DND-41 (cell line): ENCODE results near the gene ACAN.

Source experiments
- CTCF ChIP-seq: IDR thresholded peaks from 2 replicates; pipeline ENCODE4 v1.5.1; 2012; ENCODE audit warnings: borderline replicate concordance, low read length, moderate library complexity, mild to moderate bottlenecking; ENCODE audit not compliant: poor library complexity, severe bottlenecking; ENCODE audit errors: extremely low read depth
- EZH2 ChIP-seq: IDR thresholded peaks from 3 replicates; pipeline ENCODE4 v1.6.1; 2012; ENCODE audit warnings: borderline replicate concordance, low read depth, mild to moderate bottlenecking, moderate library complexity, low read length, inconsistent platforms; ENCODE audit not compliant: severe bottlenecking

DNA sequence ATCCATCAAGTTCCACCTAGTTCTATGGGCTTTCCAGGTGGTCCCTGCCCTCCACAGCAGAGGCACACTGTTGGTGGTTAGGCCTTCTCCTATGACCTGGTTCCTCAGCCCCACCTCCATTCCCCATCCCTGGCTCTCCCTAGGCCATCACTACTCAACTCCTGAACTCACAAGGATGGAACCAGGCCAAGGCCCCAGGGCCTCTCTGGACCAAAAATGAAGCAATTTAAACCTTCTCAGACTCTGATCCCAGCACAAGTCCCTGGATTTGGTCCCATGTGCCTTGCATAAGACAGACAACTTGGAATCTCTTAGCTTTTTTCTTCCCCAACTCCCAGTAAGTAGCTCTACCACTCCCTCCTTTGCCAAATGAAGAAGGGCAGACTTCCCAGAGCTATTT, 14.4 kb upstream of the ACAN start:
- TF ChIP-seq CTCF (no peak), EZH2 (no peak)
